Fibroblast of lung (primary cell): ENCODE data around the gene SUGP2.

Experiments used
- CTCF ChIP-seq, 2 donors: IDR thresholded peaks in 1 of 2; conservative IDR thresholded peaks in 1 of 2; 1 replicate in 1 of 2; 2 replicates in 1 of 2; pipeline ENCODE4 v1.5.1; 2011 to 2012; ENCODE audit warnings: low read length in 2 of 2, control low read depth in 1 of 2, inconsistent platforms in 1 of 2, low read depth in 1 of 2, mild to moderate bottlenecking in 1 of 2
- EZH2 ChIP-seq: IDR thresholded peaks from 2 replicates; pipeline ENCODE4 v1.5.1; 2012; ENCODE audit warnings: low read length, control low read depth, mild to moderate bottlenecking; ENCODE audit errors: missing control alignments

GRCh38 chr19:19043881-19044280 is 10.6 kb upstream of the SUGP2 start:
- TF ChIP-seq CTCF (conservative IDR thresholded peaks at IDR 0.05 in 1 of 2, IDR thresholded peaks at IDR 0.05 in 1 of 2; ENCODE audit: low read depth in 1 of 2, low read length in 2 of 2) (no peak), EZH2 (no peak)
